GM19023 (cell line): ENCODE results near the gene SND1.

Source experiments
- ATAC-seq: cut with Tn5 transposase; IDR thresholded peaks from one replicate; pipeline ENCODE4 v1.9.1; 2021; ENCODE audit warnings: mild to moderate bottlenecking, moderate library complexity; ENCODE audit not compliant: unreplicated experiment

Gene SND1

GRCh38 chr7:127858091-127858914 is 206.3 kb downstream of the SND1 start:
- ATAC-seq: no peak

- no peak for ATAC-seq
Measured at GRCh38 chr7:127858915-127859189, 206.9 kb downstream of the SND1 start.

GRCh38 chr7:127859330-127859729 is 207.3 kb downstream of the SND1 start:
- no peak for ATAC-seq

- no peak for ATAC-seq
Measured at GRCh38 chr7:127862525-127862924, 210.5 kb downstream of the SND1 start.

GRCh38 chr7:127863082-127863481 is 211.1 kb downstream of the SND1 start:
- ATAC-seq: no peak

GRCh38 chr7:127865466-127865865 is 213.5 kb downstream of the SND1 start:
- no peak for ATAC-seq

GRCh38 chr7:127870231-127870907 is 218.4 kb downstream of the SND1 start:
- peak; percentile 48 for ATAC-seq

- no peak for ATAC-seq
Measured at GRCh38 chr7:127871226-127871625, 219.2 kb downstream of the SND1 start.

- no peak for ATAC-seq
Measured at GRCh38 chr7:127872122-127872521, 220.1 kb downstream of the SND1 start.

- no peak for ATAC-seq
Measured at GRCh38 chr7:127873151-127873550, 221.2 kb downstream of the SND1 start.

GRCh38 chr7:127873715-127874636 is 222.0 kb downstream of the SND1 start:
- ATAC-seq: no peak

GRCh38 chr7:127874951-127875608 is 223.1 kb downstream of the SND1 start:
- ATAC-seq: no peak

GRCh38 chr7:127876393-127876792 is 224.4 kb downstream of the SND1 start:
- no peak for ATAC-seq

GRCh38 chr7:127877951-127878350 is 226.0 kb downstream of the SND1 start:
- ATAC-seq: no peak

GRCh38 chr7:127878791-127879190 is 226.8 kb downstream of the SND1 start:
- ATAC-seq: no peak

- no peak for ATAC-seq
Measured at GRCh38 chr7:127879436-127879835, 227.4 kb downstream of the SND1 start.

GRCh38 chr7:127879942-127880341 is 227.9 kb downstream of the SND1 start:
- ATAC-seq: no peak

GRCh38 chr7:127880454-127880853 is 228.5 kb downstream of the SND1 start:
- no peak for ATAC-seq

- ATAC-seq: no peak
Measured at GRCh38 chr7:127881564-127881963, 229.6 kb downstream of the SND1 start.

GRCh38 chr7:127882313-127882920 is 230.4 kb downstream of the SND1 start:
- ATAC-seq: no peak
